ENCODE results near the gene NUFIP2. TPM values are rescaled to one million over a fixed set of nuclear protein-coding genes. Genes with fewer than 3 reads are reported as not detected.

The NUFIP2 gene
- total RNA-seq, 1 experiment from 2014 or later: 106 TPM

GRCh38 chr17:29209073-29209472 lies 84.9 kb downstream of the NUFIP2 start:
- Histone ChIP-seq H3K27ac (ENCODE audit: low read length) (no peak overlapping the region), H3K9me3 (ENCODE audit: control insufficient read depth, insufficient read depth, low read depth, low read length) (no peaks in the 10 kb centered on the region), H3K36me3 (ENCODE audit: control insufficient read depth, insufficient read depth, low read length) (no peaks in the 10 kb centered on the region), H3K4me3 (ENCODE audit: low read depth in 2 of 2, low read length in 2 of 2) (no peak overlapping the region), H3K4me1 (ENCODE audit: control insufficient read depth, insufficient read depth, low read length) (no peaks in the 10 kb centered on the region), H3K27me3 (ENCODE audit: control insufficient read depth, insufficient read depth, low read length) (no peaks in the 10 kb centered on the region)
- in situ Hi-C loops (cut with HindIII; ENCODE audit: low pct_unique_long_range_greater_than_20kb, low sequenced_read_pairs): no loop called here
- TF ChIP-seq, protein P1, sequence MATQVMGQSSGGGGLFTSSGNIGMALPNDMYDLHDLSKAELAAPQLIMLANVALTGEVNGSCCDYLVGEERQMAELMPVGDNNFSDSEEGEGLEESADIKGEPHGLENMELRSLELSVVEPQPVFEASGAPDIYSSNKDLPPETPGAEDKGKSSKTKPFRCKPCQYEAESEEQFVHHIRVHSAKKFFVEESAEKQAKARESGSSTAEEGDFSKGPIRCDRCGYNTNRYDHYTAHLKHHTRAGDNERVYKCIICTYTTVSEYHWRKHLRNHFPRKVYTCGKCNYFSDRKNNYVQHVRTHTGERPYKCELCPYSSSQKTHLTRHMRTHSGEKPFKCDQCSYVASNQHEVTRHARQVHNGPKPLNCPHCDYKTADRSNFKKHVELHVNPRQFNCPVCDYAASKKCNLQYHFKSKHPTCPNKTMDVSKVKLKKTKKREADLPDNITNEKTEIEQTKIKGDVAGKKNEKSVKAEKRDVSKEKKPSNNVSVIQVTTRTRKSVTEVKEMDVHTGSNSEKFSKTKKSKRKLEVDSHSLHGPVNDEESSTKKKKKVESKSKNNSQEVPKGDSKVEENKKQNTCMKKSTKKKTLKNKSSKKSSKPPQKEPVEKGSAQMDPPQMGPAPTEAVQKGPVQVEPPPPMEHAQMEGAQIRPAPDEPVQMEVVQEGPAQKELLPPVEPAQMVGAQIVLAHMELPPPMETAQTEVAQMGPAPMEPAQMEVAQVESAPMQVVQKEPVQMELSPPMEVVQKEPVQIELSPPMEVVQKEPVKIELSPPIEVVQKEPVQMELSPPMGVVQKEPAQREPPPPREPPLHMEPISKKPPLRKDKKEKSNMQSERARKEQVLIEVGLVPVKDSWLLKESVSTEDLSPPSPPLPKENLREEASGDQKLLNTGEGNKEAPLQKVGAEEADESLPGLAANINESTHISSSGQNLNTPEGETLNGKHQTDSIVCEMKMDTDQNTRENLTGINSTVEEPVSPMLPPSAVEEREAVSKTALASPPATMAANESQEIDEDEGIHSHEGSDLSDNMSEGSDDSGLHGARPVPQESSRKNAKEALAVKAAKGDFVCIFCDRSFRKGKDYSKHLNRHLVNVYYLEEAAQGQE (IDR thresholded peaks at IDR 0.05; ENCODE audit: insufficient read depth in 1 of 2, low read depth in 2 of 2, low read length in 1 of 2): no peak
- TF ChIP-seq SIN3A (IDR thresholded peaks at IDR 0.05; ENCODE audit: borderline replicate concordance, insufficient read depth, low read depth, low read length) (no peak), TCF7L2 (IDR thresholded peaks at IDR 0.05; ENCODE audit: low read depth, low read length) (no peak)
- TF ChIP-seq, protein P2, sequence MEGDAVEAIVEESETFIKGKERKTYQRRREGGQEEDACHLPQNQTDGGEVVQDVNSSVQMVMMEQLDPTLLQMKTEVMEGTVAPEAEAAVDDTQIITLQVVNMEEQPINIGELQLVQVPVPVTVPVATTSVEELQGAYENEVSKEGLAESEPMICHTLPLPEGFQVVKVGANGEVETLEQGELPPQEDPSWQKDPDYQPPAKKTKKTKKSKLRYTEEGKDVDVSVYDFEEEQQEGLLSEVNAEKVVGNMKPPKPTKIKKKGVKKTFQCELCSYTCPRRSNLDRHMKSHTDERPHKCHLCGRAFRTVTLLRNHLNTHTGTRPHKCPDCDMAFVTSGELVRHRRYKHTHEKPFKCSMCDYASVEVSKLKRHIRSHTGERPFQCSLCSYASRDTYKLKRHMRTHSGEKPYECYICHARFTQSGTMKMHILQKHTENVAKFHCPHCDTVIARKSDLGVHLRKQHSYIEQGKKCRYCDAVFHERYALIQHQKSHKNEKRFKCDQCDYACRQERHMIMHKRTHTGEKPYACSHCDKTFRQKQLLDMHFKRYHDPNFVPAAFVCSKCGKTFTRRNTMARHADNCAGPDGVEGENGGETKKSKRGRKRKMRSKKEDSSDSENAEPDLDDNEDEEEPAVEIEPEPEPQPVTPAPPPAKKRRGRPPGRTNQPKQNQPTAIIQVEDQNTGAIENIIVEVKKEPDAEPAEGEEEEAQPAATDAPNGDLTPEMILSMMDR (IDR thresholded peaks at IDR 0.05): no peak
- DNase-seq (ENCODE audit: low read depth, low spot score) (no peak), ATAC-seq (no peak)
- intact Hi-C loops (cut with micrococcal nuclease; ENCODE audit: unreplicated experiment): no loop called here
- POLR2A ChIA-PET: interaction anchor here (0.5 to 0.8 kb wide), 4 partner anchors 11 to 150 kb away, joined by 3 to 5 read pairs (median 4); partner anchors contain the start of gene MYO18A
- no TSS peak for BruUV-seq (replicated peaks)
- CTCF ChIA-PET: interaction anchor here (0.6 kb wide), 1 partner anchor 60 kb away, joined by 3 read pairs; no protein-coding TSS in a partner anchor

DNA sequence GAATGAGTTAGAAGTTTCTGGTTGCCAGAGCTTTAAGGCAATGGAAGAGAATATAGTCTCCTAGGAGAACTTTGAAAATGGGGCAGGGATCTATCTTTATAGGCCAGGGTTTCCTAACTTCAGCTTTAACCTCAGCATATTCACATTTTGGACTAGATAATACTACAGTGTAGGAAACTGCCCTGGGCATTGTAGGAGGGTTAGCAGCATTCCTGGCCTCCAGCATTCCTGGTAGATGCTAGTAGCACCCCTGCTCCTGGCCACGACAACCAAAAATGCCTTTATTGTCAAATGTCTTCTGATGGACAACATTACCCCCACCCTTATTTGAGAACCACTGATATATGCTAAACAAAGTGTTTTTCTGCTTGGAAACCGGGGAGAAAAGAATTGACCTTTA lies 86.0 kb downstream of the NUFIP2 start:
- no peak for ATAC-seq
- Histone ChIP-seq H3K36me3 (ENCODE audit: control insufficient read depth, insufficient read depth, low read length) (no peaks in the 10 kb centered on the region), H3K4me1 (ENCODE audit: control insufficient read depth, insufficient read depth, low read length) (no peaks in the 10 kb centered on the region), H3K27me3 (ENCODE audit: control insufficient read depth, insufficient read depth, low read length) (no peaks in the 10 kb centered on the region), H3K9me3 (ENCODE audit: control insufficient read depth, insufficient read depth, low read depth, low read length) (no peaks in the 10 kb centered on the region), H3K4me3 (ENCODE audit: low read depth in 2 of 2, low read length in 2 of 2) (no peak overlapping the region), H3K27ac (ENCODE audit: low read length) (no peak overlapping the region)
- ChIA-PET POLR2A (no interaction called here), CTCF (interaction anchor here (1.2 to 1.3 kb wide), 2 partner anchors 12 to 242 kb away, joined by 4 to 15 read pairs; no protein-coding TSS in a partner anchor)
- in situ Hi-C loops (cut with HindIII; ENCODE audit: low pct_unique_long_range_greater_than_20kb, low sequenced_read_pairs) (no loop called here), intact Hi-C loops (cut with micrococcal nuclease; ENCODE audit: unreplicated experiment) (no loop called here)
- no TSS peak for BruUV-seq (replicated peaks)
- DNase-seq (ENCODE audit: low read depth, low spot score): no peak
- TF ChIP-seq, protein P2 (IDR thresholded peaks at IDR 0.05): no peak
- TF ChIP-seq TCF7L2 (IDR thresholded peaks at IDR 0.05; ENCODE audit: low read depth, low read length) (no peak), POLR2AphosphoS5 (IDR thresholded peaks at IDR 0.05; ENCODE audit: low read depth, low read length) (no peak), SIN3A (IDR thresholded peaks at IDR 0.05; ENCODE audit: borderline replicate concordance, insufficient read depth, low read depth, low read length) (no peak)
- TF ChIP-seq, protein P1 (IDR thresholded peaks at IDR 0.05; ENCODE audit: insufficient read depth in 1 of 2, low read depth in 2 of 2, low read length in 1 of 2): no peak

Data from Panc1 (cell line).